Stimulated activated CD4-positive, alpha-beta T cell treated with anti-CD3 and anti-CD28 coated beads, Interleukin-12 subunit alpha, Interleukin-12 subunit beta, amount 100 ng/mL, for 24 hours (primary cell): ENCODE results near the gene GCHFR.

Experiments used
- DNase-seq, 2 experiments: peaks; one replicate each; pipeline ENCODE4 v3.0.0-alpha.2; 2020; ENCODE audit warnings: low read depth in 2 of 2

Gene GCHFR

GRCh38 chr15:40763801-40764628 is at the start of gene GCHFR:
Gene GCHFR, plus strand, starts transcription at chr15:40764068. Its CDS starts 113 bp downstream, at chr15:40764181.
- peak in 1 of 2 experiments; percentile 52 for DNase-seq

- no peak for DNase-seq
These were observed 49.7 kb upstream of the GCHFR start for GRCh38 chr15:40714144-40714543.

- DNase-seq: no peak
These were observed 47.7 kb upstream of the GCHFR start for GRCh38 chr15:40716165-40716564.

- DNase-seq: no peak
These were observed 42.2 kb upstream of the GCHFR start for GRCh38 chr15:40721701-40722100.

GRCh38 chr15:40722354-40722753 is 41.5 kb upstream of the GCHFR start:
- DNase-seq: no peak

- no peak for DNase-seq
These were observed 40.9 kb upstream of the GCHFR start for GRCh38 chr15:40722934-40723333.

GRCh38 chr15:40723919-40724318 is 39.9 kb upstream of the GCHFR start:
- DNase-seq: no peak

- DNase-seq: no peak
These were observed 32.8 kb upstream of the GCHFR start for GRCh38 chr15:40731034-40731433.

GRCh38 chr15:40736575-40736974 is 27.3 kb upstream of the GCHFR start:
- no peak for DNase-seq

GRCh38 chr15:40737048-40737447 is 26.8 kb upstream of the GCHFR start:
- DNase-seq: no peak

GRCh38 chr15:40739047-40739446 is 24.8 kb upstream of the GCHFR start:
- DNase-seq: no peak

GRCh38 chr15:40739854-40740253 is 24.0 kb upstream of the GCHFR start:
- no peak for DNase-seq

GRCh38 chr15:40743485-40743901 is 20.4 kb upstream of the GCHFR start:
- DNase-seq: no peak

- DNase-seq: peak in 1 of 2 experiments; percentile 45
These were observed 19.7 kb upstream of the GCHFR start for GRCh38 chr15:40743921-40744814.

GRCh38 chr15:40744815-40745152 is 19.1 kb upstream of the GCHFR start:
- no peak for DNase-seq

- DNase-seq: no peak
These were observed 16.9 kb upstream of the GCHFR start for GRCh38 chr15:40746916-40747418.

GRCh38 chr15:40747685-40748631 is 15.9 kb upstream of the GCHFR start:
- DNase-seq: no peak

- DNase-seq: no peak
These were observed 14.7 kb upstream of the GCHFR start for GRCh38 chr15:40749151-40749630.

GRCh38 chr15:40750885-40751284 is 13.0 kb upstream of the GCHFR start:
- no peak for DNase-seq

GRCh38 chr15:40751745-40752144 is 12.1 kb upstream of the GCHFR start:
- no peak for DNase-seq

- DNase-seq: no peak
These were observed 9.3 kb upstream of the GCHFR start for GRCh38 chr15:40754574-40754882.
